NCI-H146 (cell line): Measurements from ENCODE around the gene HOXB3.

Source experiments
- DNase-seq: peaks from one replicate; lab custom pipeline; 2025; lab: John Stamatoyannopoulos, UW

Gene HOXB3

DNA sequence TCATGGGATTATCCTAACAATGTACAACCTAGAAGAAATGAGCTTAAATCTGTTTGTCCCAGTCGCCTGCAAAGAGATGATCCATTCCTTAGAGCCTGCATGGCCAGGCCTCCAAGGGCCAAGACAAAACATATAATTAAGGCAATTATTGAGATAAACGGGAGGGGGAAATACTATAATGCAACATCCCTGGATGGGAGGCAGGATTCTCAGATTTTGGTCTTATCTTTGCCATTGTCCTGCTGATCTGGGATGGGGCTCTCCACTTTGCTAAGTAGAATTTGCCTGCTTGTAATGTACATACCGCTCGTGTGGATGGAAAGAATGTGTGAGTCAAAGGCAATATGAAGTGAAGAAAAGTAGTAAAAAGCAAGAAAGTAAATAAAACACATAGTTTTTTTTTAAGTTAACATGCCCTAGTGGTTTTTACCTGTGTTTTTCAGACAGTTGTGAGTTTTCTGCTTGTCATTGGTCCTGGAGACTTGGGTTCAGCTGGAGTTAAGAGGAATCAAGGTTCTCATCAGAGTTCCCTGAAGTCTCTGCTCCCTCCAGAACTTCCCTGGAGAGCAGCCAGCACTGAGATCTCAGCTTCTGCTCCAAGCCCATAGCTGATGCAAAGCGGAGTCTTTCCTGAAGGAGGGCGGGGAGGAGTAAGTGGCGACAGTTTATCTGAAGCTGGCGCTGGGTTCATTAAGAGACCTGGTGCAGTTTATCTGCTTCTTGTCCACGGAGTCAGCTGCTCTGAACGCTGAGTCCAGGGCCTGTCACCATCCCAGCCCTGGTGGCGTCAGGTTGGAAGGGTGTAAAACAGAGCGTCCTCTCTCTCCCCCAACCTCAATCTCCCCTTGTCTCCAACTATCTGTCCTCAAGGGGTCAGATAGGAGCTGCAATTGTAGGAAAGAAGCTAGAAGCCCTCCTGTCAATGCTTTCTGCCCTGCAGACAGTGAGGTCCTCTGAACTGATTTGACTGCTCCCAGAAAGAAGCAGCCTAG, 89.3 kb downstream of the HOXB3 start:
- DNase-seq = peak; percentile 18

DNA sequence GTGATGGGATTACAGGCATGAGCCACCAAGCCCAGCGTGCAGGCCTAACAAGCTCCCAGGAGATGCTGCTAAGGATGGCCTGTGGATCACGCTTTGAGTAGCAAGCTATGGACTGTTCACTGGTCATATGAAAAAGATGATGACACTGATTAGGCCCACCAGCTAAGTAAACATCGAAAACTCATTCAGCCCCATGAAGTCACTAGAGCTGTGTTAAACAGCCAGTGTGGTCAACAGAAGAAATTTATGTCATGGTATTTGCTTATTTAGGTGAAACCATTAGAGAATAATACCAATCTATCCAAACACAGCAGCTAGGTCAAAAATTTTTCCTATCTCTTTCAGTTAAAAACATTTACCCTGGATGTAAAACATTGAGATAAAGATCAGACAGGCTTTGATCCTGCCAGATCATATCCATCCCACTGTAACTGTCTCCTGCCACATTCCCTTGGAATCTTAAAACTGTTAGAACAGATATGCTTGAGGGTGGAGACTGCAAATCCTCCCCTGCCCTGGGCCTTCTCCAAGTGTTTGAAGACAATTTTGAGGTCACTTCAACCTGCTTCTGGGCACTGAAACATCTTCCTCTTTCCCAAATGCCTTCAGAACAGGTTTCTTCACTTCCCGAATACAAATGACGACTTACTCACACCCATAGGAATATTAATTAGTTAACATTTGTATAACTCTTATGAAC, 90.2 kb downstream of the HOXB3 start:
- peak; percentile 30 for DNase-seq

DNA sequence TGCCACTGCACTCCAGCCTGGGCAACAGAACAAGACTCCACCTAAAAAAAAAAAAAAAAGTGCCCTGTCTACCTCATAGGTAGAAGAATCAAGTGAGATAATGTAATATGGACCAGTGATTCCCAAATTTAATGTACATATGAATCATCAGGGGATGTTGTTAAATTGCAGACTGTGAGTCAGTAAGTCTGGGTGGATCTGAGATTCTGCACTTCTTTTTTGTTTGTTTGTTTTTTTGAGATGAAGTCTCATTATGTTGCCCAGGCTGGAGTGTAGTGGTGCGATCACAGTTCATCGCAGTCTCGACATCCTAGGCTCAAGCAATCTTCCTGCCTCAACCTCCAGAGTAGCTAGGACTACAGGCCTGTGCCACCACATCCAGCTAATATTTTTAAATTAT, 90.8 kb downstream of the HOXB3 start:
- no peak for DNase-seq
